DMS 273 treated with DMSO at 0.1 percent for 48 hours (cell line): ENCODE results near the gene PPP4R3A.
"Not testable (repeated sequence)": the region's sequence is repeated elsewhere in the genome, so short reads cannot be mapped to it uniquely, and the experiment has no call there.

ENCODE experiments used
- DNase-seq: peaks from one replicate; lab custom pipeline; 2025; lab: John Stamatoyannopoulos, UW

The PPP4R3A gene

DNA sequence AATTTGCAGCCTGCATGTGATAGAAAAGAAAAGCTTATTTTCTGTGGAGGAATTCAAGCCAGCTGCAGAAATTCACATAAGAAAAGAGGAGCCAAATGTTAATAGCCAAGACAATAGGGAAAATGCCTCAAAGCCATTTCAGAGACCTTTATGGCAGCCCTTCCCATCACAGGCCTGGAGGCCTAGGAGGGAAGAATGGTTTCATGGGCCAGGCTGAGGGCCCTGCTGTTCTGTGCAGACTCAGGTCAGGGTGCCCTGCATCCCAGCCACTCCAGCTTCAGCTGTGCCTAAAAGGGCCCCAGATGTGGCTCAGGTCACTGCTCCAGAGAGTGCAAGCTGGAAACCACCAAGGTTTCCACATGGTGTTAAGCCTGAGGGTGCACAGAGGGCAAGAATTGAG lies 71.3 kb downstream of the PPP4R3A start:
- DNase-seq = no peak

DNA sequence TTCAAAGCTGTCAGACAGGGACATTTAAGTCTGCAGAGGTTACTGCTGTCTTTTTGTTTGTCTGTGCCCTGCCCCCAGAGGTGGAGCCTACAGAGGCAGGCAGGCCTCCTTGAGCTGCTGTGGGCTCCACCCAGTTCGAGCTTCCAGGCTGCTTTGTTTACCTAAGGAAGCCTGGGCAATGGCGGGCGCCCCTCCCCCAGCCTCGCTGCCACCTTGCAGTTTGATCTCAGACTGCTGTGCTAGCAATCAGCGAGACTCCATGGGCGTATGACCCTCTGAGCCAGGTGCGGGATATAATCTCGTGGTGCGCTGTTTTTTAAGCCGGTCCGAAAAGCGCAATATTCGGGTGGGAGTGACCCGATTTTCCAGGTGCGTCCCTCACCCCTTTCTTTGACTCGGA lies 73.8 kb downstream of the PPP4R3A start:
- DNase-seq = not testable (repeated sequence)

DNA sequence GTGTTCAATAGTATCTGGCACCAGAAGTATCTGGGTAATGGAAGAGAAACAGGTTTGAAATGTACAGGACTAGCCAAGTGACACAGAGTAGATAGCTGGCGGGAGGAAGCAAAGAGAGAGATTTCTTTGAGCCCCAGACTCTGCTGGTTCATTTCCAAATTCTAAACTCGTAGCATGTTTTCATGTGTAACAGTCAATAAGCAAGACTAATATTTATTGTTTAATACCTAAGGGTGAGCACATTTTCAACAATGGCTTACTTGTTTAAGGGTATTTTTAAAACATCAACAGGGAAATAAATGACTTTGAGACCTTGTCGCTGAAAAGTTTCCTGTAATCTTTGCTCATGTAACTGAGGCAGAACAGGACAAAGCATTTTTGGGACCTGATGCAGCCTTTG lies 80.7 kb downstream of the PPP4R3A start:
- no peak for DNase-seq

DNA sequence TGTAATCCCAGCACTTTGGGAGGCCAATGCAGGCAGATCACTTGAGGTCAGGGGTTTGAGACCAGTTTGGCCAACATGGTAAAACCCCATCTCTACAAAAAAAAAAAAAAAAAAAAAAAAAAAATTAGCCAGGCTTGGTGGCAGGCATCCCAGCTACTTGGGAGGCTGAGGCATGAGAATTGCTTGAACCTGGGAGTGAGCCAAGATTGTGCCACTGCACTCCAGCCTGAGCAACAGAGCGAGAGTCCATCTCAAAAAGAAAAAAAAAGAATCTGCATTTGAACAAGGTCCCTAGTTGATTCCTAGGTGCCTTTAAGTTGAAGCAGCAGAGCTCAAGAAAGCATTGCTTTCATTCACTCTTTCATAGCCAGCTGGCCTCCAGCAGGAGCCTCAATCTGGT lies 81.2 kb downstream of the PPP4R3A start:
- not testable (repeated sequence) for DNase-seq

DNA sequence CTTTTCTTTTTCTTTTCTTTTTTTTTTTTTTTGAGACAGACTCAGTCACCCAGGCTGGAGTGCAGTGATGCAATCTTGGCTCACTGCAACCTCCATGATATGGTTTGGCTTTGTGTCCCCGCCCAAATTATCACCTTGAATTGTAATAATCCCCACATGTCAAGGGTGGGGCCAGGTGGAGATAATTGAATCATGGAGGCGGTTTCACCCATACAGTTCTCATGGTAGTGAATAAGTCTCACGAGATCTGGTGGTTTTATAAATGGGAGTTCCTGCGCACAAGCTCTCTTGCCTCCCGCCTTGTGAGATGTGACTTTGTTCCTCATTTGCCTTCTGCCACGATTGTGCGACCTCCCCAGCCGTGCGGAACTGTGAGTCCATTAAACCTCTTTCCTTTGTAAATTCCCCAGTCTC lies 84.6 kb downstream of the PPP4R3A start:
- DNase-seq = not testable (repeated sequence)

DNA sequence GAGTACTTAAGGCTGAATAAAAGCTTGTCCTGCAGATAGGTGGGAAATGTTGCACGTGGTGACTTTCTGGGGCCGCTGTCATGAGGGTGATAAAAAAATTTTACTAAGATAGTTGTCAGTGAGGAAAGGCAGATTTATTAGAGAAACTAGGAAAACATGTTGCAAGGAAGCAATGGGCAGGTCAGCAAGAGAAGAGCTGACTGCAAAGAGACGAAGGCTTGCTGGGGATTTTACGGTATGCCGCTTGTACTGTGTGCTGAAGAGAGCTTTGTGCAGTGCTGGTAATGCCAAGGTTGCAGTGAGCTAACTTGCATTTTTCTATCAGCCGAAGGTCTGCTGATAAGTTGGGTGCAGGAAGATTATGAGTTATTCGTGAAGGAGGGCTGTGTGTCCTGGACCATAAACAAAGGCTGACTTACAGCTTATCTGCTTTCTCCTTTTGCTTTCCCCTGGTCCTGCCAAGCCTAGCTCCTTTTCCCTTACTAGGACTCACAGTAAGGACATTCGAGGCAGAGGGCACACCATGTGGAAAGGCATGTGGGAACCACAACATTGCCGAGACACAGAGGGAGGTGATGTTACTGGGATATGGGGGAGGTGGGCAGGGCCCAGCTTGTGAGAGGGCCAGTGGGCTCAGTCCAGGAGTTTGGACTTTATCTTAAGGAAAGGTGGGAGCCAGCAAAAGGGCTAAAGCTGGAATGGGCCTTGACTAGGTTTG lies 85.1 kb downstream of the PPP4R3A start:
- DNase-seq = no peak

DNA sequence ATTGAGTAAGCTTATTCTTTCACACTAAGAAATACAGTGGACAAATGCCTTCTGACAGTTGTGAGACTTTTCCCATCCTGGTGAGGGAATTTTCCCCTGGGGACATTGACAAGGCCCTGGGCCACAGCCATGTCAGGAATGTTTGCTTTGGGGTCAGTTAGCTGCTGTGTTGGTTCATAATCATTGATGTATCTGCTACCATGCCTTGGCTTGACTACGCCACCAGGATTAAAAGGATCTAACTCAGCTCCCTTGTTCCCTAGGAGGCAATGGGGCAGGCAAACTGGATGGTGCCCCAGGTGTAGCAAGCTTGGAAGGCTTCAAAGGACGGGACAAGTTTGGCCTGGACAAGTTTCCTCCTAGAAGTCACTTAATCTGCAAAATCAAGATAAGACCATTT lies 89.4 kb downstream of the PPP4R3A start:
- DNase-seq = no peak

DNA sequence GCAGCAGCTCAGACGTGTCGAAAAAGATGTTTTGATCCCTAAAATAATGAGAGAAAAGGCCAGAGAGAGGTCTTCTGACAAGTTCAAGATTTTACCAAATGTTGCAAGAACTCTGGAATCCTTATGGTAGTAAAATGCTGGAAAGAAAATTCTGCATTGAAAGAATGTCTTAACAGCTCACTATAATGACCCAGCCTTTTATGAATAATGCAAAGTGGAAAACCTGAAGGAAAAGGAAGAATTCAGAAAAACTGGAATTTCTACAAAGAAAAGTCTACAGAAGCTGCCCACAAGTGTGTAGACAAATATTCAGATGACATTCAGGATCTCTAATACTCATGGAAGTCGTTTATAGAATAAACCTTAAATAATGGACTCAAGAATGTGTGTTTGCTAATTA lies 90.7 kb downstream of the PPP4R3A start:
- DNase-seq = no peak

DNA sequence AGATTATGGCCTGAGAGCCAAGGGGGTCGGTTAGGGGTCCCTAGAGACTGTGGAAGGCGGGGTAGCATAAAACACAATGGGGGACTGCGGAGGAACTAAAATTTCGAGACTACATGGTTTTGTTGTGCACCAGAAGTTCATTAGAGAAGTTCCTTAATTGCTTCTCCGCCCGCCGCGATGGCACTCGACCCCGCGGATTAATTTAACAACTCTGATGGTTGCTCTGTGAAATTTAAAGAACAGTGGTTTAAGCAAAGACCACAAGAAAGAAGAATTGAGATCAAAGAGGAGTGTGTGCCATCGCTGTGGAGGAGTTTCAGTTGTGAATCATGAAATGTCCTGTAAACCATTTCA lies 91.1 kb downstream of the PPP4R3A start:
- no peak for DNase-seq

DNA sequence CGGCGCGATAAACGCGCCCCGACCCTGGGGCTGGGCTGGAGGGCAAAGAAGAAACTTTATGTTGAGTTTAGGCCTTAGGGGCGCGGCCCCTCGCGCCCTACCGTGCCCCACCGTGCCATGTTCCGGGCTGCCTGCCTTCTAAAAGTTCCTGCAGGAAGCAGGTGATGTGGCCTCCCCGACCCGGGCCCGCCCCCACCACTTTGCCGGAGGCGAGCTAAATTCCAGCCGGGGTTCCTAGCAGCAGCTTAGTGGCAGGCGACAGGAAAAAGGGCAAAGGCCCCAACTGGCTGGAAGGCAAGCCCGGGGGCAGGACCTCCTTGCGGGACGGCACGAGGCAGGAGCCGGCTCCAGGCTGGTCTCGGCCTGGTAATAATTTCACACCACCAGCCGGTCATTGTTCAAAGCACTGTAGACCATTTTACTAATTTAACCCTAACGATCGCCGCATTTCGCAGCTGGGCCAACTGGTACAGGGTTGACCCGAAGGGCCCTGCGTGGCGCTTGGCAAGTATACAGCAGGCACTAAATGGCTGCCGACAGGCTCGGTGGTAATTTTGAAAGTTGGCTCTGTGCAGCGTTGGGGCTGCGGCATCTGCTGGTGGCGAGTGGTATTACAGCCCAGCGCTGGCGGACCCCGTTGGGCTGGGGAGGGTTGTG lies 91.6 kb downstream of the PPP4R3A start:
- DNase-seq = peak; percentile 66

DNA sequence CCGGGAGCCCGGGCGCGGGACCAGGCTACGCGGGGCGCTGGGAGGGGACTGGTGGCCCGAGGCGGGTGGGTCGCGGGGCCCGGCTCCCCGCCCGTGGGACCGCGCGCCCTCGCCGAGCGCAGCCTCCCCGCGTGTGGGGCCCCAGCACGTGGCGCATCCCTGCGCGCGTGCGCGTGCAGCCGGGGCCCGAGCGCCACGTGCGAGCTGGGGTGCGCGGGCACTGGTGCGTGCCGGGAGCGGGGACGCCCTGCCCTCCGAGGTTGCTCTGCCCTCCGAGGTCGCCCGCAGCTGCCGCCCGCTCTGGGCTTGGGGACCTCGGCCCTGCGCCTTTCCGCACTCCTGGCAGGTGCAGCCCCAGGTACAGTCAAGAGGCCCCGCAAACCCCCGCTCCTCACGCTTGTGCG lies 92.1 kb downstream of the PPP4R3A start:
- DNase-seq = no peak

DNA sequence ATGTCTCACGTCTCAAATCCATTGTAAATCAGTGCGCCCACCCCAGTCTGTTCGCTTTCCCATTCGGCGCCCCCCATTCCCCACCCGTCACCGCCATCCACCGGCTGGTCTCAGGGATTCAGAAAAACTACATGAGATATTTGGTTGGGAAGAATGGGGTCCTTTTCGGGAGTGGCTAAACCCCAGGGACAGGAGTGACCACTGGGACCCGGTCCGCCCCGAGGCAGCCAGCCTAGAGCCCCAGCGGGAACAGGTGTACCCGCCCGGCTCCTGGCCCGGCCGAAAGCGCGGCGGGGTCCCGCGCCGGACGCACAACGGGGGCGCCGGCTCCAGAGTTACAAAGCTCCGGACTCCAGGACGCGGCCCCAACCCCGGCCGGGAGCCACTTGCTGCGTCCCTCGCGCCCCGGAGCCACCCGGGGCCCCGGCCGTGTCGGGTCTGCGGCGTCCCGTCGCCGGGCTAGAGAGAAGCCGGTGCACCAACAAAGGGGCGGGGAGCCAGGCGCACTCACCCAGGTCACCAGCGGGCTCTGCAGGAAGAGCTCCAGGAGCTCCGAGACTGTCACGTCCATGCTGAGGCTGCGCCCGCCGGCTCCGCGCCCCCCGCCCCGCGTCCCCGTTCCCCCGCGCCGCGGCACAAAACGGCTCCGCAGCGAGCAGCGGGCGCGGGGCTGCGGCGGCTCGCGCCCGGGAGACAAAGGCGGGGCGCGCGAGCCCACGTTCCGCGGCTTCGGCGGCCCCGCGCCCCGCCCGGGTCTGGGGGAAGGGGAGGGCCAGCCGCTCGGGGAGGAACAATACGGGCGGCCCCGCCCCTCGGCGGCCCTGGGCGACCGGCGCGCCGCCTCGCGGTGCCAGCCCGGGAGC lies 92.8 kb downstream of the PPP4R3A start, which contains the start of gene CCDC88C:
TSS of gene CCDC88C (minus strand) at position 701 of the 863 bp plus-strand sequence. CDS start at position 571, 130 bp downstream.
- no peak for DNase-seq

DNA sequence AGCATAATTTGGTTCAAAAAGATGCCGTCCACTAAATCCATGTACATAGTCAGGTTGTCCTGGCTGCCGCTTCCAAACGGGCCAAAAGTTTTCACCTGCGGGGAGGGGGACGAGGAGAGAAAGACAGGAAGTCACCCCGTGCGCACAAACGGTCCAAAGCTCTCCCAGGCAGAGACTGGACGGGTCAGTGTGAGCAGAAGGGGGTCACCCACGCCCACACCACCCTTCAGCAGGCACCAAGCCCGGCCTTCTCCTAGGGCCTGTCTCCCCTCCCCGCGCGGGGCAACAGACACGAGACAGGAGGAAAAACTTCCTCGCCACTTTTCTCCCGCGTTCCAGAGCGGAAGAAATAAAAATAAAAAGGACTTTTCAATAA lies 93.4 kb downstream of the PPP4R3A start:
- DNase-seq = no peak

DNA sequence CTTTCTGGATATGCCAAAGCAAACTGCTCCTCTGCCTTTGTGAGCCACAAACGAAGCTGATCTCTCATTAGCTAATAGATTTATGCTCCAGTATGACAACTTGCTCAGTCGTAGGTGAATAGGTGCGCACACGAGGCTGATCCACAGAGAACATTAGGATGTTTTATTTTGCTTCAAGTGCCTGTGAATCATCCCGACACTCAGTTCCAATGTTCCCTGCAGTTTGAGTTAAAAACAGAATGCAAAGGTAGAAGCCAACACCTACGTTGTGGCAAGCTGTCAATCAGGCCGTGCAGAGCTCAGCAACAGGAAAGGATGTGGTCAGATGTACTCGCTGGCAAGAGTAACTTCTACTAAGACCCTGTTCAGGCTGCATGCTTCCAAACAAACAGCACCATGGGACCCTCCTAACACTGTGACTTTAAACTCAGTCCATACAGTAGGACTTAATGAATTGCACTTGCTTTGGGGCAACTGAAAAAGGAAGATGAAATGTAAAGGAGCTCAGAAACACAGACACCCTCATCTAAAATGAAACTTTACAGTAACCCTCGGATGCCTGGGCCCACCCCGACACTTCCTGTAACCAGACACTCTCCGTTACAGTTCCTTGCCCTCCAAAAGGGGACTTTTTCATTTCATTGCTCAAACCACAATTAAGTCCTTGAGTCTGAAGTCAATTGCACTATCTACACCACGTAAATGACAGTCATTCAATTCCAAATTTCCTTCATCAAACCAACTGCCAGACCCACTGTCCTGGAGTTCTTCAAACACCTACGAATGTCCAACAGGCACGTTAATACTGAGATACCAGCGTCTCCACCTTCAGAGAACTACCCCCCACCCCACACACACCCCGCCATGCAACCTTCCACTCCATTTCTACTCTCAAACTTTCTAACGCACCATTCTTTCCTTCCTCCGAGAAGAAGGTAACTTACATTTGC lies 94.0 kb downstream of the PPP4R3A start:
- no peak for DNase-seq

DNA sequence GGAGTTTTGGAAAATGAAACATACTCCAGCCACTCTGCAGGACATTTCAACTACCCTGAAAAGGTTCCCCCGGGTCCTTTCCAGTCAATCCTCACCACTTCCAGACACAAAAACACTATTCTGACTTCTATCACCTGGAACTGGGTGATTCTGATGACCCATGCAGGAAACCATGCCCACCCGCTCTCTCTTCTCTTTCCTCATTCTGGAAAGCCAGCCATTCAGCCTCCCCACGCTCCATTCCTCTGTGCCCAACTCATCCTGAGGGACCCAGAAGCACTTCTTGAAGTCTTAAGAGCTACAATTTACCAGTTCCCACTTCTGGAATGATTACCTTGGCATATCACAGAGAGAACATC lies 95.7 kb downstream of the PPP4R3A start:
- DNase-seq = no peak

DNA sequence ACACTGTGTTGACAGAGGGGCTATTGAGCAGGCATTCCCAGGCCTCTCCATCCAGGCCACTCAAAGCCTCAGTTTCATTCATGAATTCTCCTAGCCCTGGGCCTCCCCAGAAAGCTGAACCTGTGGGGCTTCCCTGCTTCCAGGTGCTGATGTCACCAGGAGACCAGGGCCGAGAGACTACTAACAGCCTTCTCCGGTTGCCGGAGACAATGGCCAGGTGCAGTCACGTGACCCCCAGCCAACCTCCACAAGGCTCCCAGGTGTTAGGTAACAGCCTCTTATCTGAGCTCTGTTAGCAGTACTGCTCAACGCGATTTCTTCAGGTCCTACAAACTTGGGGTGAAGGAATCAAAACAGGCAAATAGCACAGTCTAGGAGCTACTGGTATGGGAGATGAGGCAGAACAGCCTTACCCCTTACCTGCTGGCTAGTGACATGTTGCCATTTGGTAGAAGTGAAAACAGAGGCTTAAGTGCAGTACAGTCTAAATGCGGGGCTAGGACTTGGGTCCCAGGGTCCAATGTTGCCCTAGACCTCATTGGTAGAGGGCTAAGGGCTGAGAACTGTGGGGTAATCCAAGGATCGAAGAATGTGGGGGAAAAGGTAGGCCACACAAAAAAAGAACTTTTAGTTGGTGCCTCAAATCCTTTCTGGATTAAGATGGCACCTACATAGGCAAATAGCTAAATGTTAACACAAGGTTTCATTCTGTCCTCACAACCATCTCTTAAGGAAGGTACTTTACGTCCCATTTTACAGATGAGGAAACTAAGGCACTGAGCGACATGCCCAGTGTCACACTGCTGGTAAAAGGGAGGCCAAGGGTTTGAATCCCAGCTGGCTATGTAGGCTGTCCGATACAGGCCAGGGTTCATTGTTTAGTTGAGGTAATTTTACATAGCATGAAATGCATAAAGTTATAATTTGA lies 96.3 kb downstream of the PPP4R3A start:
- no peak for DNase-seq

DNA sequence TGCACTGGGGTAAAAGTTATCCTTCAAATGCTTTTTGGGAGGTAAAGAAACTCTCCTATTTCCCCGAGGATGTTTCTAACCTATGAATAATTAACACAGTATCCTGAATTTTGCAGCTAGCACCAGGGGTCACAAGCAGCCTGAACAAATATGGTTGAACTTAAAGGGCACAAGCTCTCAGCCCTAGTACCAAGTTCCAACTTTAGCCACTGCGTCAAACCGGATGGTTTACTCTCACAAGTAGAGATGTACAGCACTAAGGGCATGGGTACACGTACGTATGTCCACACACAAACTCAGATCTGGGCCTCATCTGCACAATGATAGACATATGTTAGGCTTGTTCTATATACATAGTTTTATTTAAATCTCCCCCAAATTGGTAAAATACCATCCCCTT lies 97.2 kb downstream of the PPP4R3A start:
- DNase-seq = no peak

DNA sequence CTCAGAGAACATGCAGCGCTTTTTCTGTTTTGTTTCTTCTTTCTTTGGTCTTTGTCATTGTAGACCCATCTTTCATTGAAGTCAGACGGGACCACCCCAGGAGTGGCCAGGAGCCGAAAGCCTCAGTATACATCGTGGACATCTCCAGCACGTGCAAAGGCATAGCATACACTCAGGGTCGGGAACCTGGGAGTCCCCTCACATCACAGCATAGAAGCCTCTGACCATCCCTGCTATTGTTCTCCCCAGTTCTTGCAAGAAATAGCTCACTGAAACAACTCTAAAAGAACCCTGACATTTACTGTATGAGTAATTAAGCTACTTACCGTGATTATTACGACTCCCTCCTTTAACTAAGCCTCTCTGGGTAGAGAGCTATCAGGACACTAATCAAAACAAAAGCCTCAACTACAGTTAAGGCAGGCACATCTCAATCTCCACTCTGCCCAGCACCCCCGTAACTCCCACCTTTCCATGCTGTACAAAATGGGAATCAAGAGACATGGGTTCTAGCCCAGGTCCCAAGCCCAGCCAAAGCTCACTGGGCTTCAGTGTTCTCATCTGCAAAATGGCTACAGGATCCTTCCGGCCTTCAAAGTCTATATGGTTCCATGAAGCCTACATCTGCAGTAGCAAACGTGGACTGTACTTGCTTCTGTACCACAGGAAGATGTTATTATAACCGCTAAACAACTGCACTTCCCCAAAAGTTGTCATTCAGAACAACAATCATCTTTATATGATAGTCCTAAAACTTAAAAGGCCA lies 99.2 kb downstream of the PPP4R3A start:
- DNase-seq = no peak

DNA sequence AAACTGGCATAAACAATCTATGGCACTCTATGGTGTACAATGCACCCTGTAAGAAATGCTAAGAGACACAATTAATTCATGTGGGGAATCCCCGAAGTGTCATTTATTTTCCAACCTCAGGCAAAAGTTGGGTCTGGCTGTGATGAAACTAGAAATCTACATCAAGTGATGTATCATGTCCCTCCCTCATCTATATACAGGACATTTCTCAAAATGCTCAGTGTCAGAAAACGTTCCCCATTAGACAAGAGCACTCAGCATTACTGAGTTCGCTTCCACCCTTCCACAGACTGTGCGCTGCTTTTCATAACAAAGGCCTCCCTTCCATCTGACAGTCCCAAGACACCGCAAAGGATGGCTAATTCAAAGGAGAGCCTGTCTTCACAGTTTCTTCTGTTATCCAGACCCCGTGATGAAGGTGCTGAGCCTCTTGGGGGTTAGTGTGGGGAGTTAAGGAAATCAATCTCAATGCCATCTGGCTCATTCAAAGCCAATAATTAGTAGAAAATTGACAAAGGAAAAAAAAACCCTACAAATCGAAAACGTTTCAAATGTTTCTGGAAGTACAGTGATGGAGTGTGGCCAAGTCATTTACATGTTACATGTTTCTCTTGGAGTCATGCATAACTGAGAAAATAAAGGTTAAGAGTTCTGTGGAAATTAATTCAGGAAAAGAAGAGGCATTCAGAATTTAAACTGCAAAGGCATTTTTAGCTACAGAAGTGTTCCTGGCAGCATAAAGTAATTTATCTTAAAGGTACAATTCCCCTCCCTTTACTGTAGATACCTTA lies 100.0 kb downstream of the PPP4R3A start:
- DNase-seq = no peak
